Stimulated activated CD4-positive, alpha-beta T cell treated with anti-CD3 and anti-CD28 coated beads, Interleukin-12 subunit alpha, Interleukin-12 subunit beta, amount 100 ng/mL, for 48 hours (primary cell): ENCODE measurements around the gene WFIKKN2.

Experiments used
- DNase-seq, 3 donors: peaks; one replicate each; pipeline ENCODE4 v3.0.0-alpha.2; 2020; ENCODE audit warnings: low read depth in 2 of 3, low spot score in 1 of 3

Gene WFIKKN2

DNA sequence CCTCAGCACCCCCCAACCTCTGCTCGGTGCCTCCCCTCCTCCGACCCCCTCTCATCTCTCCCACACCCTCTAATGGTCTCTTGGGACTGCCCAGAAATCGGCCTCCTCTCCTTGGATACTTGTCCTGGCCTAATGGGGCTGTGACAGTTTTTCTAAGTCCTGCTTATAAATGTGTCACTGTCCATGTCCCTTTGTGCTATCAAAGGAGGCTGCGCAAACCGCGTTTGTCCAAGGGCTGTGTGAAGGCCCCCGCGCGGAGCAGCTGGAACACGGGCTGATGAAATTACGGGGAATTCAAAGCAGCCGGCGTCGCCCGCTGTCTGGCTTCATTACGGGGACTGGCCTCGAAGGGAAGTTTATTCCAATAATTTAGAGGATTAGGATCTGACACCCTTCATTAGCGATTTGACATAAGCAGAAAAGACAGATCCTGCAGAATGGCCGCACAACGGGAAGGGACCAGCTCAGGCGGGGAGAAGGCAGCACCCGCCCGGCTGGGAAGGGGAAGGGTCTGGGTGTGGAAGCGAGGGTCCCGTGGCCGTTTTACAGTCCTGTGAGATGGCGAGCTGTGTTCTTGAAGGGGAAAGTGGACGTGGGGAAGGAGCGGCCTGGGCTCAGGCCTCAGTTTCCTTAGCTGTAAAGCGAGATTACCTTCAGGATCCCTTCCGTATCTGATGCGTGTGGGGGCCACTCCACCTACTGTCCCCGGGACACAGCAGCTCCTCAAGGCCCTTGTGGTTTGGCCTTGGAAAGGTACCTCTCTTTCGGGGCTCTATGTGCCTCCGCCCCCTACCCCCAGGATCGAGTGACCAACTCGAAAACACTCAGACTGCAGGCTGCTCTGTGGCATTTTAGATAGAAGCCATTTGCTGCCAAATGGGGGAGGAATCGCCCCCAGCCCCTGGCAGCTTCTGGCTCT, 1.6 kb upstream of the WFIKKN2 start:
- no peak for DNase-seq

DNA sequence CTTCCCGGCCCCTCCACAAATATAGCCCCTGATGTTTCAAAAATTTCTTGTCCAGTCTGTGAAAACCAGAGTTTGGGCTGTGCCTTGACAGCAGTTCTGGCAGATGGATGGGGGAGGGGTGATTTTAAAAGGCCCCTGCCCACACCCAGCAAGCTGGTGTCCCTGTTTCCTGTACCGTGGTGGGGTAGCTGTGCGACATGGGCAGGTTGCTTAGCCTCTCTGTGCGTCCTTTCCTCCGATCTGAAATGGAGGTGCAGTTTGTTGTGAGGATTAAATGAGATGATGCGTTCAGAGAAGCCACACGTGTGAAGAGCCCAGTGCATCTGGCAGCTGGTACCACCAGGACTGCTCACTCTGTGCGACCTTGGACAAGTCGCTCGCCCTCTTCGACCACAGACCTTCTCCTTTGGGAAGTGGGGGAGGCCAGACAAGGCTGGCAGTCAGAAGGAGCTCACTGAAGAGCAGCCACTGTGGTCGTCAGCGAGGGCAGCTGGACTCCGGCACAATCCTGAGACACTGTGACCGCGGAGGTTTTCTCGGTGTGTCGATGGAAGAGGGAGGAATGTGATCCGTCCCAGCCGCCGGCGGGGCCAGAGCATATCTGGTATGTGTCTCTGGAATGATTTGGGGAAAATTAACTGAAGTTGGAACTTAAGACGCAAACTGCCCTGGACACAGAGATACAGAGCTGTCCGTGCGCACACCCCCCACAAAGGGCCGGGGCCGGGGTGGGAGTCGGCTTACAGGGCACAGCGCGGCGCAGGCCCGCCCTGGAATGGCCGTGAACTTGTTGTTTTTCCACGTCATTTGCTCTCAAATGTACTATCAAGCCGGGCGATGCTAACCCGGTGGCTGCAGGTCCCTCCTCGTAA, 721 bp upstream of the WFIKKN2 start:
- no peak for DNase-seq

DNA sequence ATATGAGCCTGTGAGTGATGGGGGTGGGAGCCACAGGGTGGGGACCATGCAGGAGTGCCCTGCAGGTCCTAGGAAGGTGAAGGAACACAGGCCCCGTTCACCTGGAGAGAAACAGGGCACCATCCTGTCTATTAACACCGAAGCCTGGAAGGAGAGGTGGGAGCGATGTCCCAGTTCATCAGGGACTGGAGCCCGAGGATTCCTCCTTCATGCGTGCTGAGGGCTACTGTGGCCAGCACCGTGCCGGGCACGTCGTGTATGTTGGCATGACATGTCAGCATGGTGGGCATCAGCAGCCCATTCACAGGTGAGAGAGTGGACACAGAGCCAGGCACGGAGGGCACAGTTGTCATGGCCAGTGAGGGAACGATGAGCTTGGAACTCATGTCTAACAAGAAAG, 1.4 kb downstream of the WFIKKN2 start:
- no peak for DNase-seq

DNA sequence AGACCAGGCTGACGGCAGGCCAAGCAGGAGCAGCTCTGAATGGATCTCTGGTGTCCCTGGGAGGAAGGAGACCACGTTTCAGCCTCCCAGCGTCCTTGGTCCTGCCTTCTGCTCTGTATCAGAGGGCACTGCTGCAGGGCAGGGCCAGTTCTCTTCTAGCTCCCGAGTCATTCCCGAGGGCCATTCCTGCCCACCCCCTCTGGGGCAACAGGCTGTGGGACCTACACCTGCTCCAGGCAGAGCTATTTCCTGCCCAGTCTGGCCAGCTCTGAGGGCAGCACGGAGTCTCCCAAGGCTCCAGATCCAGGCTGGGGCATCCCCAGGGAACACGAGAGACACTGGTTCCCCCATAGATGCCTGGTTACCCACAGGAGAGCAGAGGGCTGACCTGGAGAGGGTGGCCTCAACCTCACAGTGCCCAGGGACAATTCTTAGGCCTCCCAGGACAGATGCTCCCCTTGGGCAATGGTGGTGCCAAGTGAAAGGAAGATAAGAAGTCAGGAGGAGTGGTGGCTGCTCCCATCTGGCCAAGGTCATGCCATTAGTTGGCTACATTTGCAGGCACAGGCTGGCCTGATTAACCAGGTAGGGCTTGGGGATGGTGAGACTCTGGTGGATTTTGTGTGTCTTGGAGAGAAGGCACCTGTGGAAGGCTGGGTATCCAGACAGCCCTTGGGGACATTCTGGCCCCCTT, 2.0 kb downstream of the WFIKKN2 start:
- DNase-seq, result no peak

DNA sequence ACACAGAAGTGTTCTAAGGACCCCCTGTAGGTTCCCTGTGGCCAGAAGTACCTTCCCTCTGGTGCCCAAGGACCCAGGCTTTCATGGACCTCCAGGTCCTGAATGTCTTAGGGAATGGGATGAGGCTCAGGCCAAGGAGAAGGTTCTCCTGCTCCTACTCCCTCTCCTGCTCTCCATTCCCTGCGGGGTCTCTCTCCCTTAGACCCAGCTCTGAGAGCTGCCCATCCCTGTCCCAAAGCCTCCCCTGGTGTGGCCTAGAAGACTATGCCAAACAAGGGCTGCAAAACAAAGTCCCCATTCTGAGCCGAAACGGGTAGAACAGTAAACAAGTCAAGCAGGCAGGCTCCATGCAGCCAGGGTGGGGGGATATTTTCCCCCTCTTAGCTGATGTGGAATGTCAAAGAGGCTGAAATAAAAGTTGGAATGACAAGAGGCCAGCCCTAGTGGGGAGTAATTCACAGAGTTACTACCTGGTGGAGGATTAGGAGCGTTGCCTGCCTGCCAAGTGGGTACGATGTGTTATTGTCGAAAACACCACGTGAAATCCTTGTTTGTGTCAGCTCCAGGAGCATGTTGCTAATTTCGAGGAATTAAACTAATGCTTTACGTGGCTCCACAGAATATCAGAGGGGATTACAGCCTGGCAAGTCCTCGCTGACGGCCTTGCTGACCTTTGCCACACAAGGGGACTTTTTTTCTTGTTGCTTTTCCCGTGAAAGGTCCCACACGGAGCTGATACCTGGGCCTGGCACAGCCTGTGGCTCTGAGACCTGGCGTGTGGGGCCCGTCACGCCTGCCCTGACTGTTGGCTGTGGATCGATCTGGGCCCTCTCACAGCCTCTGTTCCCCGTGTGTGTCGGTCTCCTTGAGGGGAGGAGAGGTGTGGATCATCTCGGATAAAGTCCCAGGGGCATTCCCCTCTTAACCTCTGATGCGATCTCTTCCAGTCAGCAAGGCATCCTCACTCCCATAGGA, 2.9 kb downstream of the WFIKKN2 start:
- no peak for DNase-seq

DNA sequence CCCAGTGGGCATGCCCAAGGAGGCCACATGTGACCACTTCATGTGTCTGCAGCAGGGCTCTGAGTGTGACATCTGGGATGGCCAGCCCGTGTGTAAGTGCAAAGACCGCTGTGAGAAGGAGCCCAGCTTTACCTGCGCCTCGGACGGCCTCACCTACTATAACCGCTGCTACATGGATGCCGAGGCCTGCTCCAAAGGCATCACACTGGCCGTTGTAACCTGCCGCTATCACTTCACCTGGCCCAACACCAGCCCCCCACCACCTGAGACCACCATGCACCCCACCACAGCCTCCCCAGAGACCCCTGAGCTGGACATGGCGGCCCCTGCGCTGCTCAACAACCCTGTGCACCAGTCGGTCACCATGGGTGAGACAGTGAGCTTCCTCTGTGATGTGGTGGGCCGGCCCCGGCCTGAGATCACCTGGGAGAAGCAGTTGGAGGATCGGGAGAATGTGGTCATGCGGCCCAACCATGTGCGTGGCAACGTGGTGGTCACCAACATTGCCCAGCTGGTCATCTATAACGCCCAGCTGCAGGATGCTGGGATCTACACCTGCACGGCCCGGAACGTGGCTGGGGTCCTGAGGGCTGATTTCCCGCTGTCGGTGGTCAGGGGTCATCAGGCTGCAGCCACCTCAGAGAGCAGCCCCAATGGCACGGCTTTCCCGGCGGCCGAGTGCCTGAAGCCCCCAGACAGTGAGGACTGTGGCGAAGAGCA, 4.4 kb downstream of the WFIKKN2 start:
- DNase-seq, result no peak

DNA sequence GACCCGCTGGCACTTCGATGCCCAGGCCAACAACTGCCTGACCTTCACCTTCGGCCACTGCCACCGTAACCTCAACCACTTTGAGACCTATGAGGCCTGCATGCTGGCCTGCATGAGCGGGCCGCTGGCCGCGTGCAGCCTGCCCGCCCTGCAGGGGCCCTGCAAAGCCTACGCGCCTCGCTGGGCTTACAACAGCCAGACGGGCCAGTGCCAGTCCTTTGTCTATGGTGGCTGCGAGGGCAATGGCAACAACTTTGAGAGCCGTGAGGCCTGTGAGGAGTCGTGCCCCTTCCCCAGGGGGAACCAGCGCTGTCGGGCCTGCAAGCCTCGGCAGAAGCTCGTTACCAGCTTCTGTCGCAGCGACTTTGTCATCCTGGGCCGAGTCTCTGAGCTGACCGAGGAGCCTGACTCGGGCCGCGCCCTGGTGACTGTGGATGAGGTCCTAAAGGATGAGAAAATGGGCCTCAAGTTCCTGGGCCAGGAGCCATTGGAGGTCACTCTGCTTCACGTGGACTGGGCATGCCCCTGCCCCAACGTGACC, 5.0 kb downstream of the WFIKKN2 start:
- no peak for DNase-seq

DNA sequence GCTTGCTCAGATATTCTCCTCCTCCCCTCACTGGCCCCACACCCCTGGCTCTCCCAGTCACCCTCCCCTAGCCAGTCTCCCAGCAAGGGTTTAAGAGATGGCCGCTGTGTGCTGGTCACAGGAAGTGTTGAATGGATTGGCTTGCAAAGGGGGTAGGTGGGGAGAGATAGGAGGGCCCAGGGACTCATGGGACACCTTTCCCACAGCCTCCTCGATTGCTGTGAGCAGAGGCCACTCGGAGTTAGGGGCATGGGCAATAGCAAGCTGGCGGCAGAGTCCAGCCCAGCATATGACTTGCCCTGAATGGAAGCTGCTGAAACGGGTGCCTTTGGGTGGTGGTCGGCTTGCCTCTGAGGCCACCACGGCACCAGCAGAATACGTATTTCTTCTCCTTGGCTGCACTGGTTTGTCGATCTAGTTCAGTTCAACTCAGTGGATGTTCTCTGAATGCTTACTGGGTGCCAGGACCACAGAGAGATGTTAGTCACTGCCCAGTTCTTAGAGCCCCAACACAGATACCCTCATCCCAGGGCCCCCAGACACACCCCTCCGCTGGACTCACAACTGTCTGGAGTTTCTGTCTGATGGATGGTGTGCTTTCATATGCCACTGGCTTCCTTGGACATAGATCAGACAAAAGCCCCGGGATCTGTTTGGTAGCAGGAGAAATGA, 6.0 kb downstream of the WFIKKN2 start:
- DNase-seq, result no peak

DNA sequence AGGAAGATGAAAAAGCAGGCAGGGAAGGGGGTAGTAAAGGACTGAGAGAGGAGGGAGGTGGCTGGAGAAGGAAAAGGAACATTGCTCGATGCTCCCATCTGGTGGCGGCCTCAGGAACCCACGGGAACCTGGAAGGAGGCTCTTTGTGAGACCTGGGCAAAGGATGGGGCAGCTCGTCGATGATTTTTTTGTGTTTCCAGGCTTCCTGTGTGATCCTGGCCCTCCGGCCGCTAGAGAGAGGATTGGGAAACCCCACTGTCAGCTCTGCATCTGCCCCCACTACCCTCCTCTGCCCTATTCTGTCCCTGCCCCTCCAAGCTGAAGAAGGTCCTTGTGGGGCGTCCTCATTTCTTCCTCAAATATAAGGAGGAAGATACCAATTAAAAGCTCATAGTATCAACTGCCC, 6.6 kb downstream of the WFIKKN2 start:
- peak; percentile 40 to 60 (median 45) for DNase-seq

DNA sequence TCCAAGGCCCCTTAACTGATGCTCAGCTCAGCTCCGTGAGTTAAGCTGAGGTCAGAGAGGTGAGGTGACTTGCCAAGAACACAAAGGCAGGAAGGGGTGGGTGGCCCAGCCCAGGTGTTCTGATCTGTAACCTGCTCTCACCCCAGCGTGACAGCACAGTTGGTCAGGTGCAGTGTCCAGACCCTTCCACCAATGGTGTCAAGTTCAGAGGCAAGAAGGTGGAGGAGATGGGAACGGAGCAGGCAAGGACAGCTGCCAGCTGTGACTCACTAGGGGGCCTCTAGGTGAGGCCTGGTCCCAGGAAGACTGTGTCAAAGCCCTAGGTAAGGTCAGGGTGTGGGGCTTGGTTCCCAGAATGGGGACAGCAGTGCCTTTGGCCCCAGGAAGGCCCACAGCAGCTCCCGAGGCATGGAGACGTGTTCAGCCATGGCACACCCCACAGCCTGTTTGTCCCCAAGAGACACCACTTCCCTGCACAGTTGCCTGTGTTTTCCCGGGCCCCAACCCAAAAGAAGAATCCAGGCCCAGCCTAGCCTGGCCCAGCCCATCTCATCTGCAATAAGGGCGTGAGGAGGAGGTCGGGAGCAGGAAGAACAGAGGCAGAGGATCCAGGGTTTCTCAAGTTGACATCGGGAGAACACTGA, 7.2 kb downstream of the WFIKKN2 start:
- no peak for DNase-seq

DNA sequence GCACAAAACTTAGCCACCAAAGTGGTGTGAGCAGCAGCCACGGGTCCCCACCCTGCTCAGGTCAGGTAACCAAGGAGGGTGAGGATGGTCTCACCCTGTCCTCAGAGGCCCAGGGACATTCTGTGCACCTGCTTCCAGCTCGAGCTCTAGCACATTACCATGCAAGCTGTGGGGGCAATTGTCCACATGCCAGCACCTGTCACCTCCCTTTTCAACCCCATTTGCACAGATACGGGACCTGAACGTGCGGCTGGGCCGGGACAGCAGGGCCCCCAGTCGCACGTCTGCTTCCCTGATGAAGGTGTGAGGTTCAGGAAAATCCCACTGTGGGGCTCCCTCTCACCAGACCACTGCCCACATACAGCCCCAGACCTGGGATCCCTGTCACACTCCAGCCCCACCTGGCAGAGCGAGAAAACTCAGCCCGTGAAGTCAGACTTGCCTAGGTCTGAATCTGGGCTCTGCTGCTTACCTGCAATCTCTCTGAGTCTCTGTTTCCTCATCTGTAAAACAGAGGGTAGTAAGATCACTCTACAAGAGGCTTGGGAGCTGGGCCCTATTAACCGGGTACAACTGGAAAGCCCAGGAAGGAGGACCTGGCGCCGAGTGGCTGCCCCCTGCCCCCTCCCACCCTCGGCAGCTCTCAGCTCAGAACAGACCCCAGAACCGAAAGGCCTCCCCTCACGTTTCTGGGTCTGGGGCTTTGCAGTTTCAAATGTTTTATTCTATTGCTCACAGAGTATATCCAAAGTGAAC, 7.9 kb downstream of the WFIKKN2 start:
- no peak for DNase-seq

DNA sequence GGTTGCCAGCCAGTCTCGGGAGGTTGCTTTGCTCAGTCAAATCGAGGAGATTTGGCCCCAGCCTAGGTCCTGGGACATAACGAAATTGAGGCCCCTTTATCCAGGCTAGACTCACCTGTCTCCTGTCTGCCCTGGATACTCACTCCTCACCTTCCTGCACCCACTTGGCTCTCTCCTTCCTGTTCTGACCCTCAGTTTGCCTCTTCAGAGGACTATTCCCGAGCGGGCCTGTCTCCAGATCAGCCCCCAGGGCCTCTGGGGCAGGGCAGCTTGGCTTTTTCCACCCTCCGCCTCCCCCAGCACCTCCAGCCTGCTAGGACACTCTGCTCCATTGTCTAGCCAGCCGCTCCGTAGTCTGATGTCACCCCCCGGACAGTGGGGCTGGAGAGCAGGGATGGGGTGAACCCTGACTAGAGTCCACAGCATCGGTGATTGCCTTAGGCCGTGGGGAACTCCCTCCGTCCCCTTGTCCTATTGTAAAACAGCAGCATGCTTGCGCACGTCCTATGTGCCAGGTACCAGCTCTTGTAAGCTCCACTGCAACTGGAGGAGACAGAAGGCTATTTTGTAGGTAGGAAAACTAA, 8.8 kb downstream of the WFIKKN2 start:
- DNase-seq, result no peak

DNA sequence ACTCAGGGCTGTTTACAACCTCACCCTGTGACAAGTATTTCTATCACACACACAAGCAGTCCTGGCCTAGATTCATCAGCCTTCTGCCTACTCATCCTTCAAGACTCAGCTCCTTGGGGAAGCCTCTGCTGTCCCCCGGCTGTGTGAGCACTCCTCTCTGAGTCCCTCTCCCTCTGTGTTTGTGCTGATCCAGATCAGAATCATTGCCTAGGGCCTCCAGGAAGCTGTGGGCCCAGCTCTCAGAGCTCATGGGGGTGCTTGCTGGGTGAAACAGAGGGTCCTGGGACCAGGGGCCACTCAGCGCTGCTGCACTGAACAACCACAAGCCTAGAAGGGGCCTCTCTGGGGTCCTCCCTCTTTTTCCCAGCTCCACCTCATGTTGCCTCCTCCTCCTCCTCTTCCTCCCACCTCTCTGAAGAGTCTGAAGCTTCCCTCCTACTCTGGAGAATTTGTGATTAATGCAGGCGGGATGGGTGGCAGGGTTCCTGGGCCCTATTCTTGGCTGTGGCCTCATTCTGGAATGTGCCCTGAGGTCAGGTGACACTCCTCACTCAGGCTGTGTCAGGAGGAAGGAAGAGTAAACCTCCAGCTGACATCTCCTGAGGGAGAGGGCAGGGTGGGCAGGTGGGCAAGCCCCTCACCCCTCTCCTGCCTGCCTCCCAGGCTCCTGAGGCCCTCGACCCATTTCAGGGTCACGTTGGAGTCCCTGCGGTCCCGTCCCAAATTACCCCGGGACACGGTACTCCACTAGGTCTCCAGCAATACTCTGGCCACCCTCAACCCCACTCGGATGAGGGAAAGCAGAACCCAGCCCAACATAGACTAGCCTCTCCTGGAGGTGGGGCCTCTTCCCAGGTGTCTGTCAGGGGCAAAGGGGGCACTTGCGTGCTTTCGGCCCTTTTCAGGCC, 10.1 kb downstream of the WFIKKN2 start:
- no peak for DNase-seq

DNA sequence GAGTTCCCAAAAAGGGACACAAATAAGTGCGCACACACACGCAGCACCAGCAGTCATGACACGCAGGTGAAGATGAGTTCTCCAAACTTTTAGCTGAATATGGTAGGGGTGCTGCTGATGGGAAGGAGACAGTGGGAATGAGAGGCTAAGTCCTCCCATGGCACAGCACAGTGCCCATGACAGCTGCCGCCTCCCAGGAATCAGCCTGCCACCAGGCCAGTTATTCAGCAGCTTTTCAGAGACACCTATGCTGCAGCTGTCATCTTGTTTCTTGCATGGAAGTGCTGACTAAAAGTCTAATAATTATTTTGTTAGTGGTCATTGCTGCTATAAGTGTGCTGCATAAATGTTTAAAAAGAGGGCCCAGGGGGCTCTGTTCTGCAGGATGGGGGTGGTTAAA, 12.2 kb downstream of the WFIKKN2 start:
- no peak for DNase-seq

DNA sequence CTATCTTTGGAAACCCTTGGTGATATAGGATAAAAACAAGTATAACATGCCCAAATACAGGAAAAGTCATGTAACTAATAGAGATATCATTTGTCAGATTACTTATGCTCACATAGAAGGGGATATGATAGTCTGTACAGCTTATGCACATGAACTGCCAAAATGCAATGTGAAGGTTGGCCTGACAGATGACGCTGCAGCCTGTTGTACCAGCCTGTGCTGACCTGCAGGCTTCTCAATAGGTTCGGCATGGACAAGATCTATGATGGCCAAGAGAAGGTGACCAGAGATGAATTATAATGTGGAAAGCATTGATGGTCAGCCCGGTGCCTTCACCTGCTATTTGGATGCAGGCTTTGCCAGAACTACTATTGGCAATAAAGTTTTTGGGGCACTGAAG, 12.7 kb downstream of the WFIKKN2 start:
- no peak for DNase-seq

DNA sequence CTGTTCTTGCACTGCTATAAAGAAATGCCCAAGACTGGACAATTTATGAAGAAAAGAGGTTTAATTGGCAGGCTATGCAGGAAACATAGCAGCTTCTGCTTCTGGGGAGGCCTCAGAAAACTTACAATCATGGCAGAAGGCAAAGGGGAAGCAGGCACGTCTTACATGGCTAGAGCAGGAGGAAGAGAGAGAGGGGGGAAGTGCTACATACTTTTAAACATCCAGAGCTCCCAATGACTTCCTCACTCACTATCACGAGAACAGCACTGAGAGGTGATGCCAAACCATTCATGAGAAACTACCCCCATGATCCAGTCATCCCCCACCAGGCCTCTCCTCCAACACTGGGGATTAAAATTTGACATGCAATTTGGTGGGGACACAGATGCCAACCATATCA, 13.3 kb downstream of the WFIKKN2 start:
- no peak for DNase-seq
